Nucleus accumbens (tissue), 56 donors: Measurements from ENCODE around the gene MIA.
"Not testable (repeated sequence)": the region's sequence is repeated elsewhere in the genome, so short reads cannot be mapped to it uniquely, and the experiment has no call there.

Experiments
- DNase-seq, 56 donors: peaks; one replicate each; lab custom pipeline; 2025; lab: John Stamatoyannopoulos, UW

Gene MIA

DNA sequence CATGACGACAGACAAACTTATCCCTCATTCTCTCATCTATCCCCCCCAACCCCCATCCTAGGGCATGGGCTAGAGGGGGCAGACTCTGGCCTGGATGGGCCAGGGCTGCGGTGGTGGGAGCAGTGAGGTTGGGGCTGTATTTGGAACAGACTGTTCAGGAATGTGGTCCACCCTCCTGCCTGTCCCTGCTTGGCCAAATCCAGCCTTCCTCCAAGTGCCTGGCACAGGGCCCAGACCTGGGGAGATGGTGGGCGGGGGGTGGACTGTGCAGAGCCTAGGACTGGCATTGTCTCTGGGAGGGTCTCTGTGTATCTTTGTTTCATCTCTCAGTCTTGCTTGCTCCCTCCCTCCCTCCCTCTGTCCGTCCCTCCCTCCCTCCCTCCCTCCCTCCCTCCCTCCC is 37.9 kb downstream of the MIA start:
- DNase-seq = peak in 1 of 56 donors; percentile 25

DNA sequence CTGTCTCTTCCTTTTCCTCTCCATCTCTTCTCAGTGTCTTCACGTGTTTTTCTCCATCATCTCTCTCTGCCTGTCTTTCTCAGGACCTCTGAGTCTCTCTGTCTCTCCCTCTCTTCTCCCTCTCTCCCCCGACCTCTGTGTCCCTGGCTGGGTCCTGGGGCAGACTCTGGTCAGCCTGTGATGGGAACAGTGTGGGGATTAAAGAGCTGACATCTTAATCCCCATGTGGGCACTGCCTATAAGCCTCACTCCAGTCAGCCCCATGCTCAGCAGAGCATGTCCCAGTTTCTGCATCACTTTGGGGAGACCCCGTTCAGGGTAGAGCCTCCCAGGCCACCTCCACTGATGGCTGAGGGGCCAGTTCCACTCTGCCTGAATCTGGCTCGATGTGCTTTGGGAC is 39.9 kb downstream of the MIA start:
- DNase-seq = no peak

DNA sequence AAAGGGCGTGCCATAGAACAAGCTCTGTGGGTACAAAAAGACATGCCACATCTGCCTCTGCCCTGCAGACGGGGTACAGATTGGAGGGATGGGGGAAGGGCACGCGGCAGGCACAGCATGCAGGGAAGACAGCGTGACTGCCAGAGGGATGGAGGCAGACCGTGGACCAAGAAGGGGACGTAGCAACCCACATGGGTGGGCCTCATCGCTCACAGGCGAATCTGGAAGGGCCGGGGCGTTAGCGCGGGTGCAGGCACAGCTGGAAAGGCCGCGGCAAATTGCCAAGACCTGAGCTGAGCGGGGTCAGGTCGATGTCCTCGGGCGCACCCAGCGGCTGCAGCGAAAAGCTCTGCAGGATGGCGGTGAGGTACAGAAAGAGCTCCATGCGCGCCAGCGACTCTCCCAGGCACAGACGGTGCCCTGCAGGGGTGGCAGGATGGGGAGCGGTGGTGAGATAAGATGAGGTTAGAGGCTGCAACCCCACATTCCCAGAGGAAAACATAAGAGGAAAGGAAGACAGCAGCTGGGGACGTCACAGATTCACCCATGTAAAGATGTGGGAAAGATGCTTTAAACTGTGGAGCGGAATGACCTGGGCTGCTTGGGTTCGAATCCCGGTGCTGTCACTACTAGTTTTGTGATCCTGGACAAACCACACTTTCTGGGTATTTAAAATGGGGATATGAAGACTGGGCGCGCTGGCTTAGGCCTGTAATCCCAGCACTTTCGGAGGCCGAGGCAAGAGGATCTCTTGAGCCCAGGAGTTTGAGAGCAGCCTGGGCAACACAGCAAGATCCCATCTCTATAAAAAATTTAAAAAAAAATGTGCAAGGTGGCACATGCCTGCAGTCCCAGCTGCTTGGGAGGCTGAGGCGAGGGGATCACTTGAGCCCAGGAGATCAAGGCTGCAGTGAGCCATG is 43.4 kb downstream of the MIA start:
- peak in 40 of 56 donors; percentile 16 to 78 (median 52) for DNase-seq

DNA sequence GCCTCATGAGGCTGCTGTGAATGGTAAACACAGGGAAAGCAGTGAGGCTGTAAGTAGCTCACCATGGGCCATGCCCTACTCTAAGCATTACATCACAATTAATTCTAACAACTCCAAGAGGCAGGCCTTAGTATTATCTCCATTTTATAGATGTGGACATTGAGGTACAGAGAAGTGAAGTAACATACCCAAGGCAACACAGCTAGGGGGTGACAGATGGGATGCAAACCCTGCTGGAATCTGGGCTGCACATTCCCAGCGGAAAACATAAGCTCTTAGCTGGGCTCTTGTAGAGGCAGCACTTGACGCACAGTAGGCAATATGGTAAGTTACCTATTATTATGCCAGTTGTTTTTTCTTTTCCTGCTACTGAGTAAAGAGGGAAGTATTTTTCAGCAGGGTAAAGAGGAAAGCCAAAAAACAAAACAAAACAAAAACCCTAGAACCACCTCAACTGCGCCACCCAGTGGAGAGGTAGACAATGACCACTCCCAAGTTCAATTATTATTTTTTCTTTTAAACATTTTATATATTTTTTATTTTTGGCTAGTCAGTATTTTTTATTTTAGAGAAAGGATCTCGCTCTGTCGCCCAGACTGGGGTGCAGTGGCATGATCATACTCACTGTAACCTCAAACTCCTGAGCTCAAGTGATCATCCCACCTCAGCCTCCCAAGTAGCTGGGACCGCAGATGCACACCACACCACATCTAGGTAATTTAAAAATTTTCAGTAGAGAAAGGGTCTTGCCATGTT is 44.3 kb downstream of the MIA start:
- DNase-seq = peak in 6 of 56 donors; percentile 7 to 55 (median 25)

DNA sequence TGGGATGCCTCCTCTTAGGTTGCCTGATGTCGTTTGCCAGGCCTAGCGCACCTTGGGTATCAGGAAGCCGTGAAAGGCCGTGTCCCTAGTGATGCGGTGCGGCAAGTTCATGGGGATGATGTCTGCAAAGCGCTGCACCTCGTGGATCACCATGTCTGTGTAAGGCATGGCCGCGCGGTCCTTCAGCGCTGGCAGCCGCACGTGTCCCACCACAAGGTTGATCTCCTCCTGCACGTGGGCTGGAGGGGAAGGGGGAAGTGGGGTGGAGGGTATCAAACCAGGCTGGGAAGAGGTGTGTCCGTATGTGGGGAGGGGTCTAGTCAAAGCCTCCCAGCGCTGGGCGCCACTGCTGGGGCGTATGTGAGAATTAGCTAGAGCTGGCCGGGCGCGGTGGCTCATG is 46.8 kb downstream of the MIA start:
- no peak for DNase-seq

DNA sequence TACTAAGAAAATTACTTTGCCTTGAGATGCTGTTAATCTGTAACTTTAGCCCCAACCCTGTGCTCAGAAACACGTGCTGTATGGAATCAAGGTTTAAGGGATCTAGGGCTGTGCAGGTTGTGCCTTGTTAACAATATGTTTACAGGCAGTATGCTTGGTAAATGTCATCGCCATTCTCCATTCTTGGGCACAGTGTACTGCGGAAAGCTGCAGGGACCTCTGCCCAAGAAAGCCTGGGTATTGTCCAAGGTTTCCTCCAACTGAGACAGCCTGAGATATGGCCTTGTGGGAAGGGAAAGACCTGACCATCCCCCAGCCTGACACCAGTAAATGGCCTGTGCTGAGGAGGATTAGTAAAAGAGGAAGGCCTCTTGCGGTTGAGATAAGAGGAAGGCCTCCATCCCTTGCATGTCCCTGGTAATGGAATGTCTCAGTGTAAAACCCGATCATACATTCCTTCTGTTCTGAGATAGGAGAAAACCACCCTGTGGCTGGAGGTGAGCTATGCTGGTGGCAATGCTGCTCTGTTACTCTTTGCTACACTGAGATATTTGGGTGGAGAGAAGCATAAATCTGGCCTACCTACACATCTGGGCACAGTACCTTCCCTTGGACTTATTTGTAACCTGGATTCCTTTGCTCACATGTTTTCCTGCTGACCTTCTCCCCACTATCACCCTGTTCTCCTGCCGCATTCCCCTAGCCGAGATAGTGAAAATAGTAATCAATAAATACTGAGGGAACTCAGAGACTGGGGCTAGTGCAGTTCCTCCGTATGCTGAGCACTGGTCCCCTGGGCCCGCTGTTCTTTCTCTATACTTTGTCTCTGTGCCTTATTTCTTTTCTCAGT is 47.6 kb downstream of the MIA start:
- not testable (repeated sequence) for DNase-seq

DNA sequence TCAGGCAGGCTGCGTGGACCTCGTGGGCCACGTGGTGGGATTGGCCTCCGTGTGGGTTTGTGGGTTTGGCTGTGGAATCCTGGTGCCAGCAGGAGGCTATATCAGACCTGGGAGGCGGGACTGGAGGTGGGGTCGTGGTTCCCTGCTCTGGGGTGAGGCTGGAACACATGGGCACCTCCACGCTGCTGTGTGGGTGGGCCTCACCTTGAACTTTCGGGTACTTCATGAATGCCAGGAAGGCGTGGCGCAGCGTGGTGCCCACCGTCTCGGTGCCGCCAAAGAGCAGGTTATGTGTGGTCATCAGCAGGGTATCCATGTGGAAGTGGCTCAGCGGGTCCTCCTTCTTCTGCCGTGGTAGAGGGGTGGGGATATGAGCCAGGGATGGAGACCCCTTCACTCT is 49.6 kb downstream of the MIA start:
- not testable (repeated sequence) for DNase-seq

DNA sequence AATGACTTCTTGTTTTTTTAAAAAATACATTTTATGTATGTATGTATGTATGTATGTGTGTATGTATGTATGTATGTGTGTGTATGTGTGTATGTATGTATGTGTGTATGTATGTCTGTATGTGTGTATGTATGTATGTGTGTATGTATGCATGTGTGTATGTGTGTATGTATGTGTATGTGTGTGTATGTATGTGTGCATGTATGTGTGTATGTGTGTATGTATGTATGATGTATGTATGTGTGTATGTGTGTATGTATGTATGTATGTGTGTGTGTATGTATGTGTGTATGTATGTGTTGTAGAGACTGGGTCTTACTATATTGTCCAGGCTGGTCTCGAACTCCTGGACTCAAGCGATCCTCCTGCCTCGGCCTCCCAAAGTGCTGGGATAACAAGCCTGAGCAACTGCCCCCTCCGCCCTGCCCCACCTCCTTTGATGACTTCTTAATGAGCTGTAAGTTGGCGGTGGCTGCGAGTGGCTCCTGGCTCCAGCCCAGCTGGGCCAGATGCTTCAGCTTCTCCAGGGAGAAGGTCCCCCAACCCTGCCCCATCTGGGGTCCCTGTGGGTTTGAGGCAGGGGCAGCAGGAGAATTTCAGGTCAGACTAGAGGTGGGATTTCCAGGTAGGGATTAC is 50.3 kb downstream of the MIA start:
- not testable (repeated sequence) for DNase-seq

DNA sequence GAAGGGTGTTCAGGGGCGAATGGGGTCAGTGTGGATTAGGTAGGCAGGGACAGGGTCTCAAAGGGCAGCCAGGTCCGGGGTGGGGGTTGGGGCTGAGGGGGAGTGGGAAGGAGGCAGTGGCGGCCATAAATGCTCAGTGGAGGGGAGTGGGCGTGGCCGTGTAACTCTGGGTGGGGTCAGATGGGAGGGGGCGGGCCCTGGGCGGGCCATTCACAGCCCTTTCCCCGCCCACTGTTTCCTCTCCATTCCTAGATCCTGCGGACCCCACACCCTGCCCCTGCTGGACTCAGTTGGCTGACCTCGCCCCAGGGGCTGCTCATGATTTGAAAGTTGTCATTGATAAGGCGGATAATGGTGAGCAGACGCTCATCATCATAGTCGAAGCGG is 51.0 kb downstream of the MIA start:
- not testable (repeated sequence) for DNase-seq

DNA sequence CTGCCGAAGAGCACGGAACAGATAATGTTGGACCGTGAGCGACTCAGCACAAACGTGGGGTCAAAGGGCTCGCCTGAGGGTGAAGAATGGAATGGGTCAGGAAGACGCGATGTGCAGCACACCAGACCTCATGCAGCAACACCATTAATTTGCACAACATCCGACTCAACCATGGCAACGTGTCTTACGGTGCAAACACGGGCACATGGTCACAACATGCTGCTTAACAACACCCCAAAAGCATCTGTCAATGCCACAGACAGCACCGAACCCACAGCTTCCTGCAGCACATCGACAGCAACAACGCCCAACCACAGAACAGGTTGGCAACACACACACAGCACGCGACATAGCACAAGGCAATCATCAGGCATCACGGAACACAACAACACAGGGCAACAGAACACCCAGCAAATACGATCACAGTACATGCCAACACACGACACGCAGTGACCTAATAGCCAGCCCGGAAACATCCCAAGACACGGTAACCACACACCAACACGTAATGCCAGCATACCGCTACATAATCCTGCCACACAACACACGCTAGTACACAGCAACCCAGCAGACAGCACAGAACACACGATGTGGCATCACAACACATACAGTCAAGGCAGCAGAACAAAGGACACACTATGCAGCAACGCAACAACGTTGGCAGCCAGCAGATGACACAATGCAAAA is 51.5 kb downstream of the MIA start:
- DNase-seq = peak in 2 of 56 donors; percentile 25 to 29
